T-helper 2 cell treated with Interferon-gamma antibody and Interleukin-4, amounts not matched to agents 100 ng/mL and 5 ng/mL, for 36 hours (primary cell): ENCODE data around the gene KCNK3. TPM values are rescaled to one million over a fixed set of nuclear protein-coding genes. Genes with fewer than 3 reads are reported as not detected.

ENCODE experiments used
- intact Hi-C: fragments of 100-400 bp; cut with micrococcal nuclease; formaldehyde crosslinking; loops from one replicate; pipeline ENCODE4 v1.15.1; 2023
- total RNA-seq: library from RNA; stranded (reverse); gene quantifications from 2 replicates; pipeline ENCODE4 v1.2.3, GENCODE V29; 2022

KCNK3 gene
- total RNA-seq, 1 donor from 2014 or later = not detected

DNA sequence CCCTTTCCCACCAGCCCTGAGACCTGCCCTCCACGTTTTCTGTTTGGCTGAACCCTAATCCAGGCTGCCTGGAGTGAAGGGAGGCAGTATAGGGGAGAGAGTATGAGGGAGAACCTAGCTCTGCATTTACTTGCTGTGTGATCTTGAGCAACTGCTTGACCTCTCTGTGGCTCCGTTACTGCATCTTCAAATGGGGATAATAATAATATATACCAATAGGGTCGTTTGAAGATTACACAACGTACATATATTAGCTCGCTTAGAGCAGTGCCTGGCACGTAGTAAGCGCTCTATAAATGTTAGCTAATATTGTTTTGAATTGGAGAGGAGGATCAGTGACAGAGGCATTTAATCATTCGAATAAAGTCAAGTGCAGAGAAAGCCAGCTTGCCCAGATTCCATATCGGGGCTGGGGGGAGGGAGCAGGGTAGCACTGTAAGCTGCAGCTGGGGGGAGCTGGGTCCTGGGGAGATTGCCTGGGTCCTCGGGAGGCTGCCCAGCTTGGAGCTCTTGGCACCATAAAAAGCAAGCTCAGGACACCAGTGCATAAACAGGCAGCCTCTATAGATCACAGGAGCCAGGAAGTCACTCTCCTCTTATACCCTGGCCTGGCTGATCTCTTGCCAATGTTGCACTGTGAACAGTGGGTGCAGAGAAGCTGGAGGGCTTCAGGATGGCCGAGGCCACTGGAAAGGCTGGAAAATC is 19.1 kb downstream of the KCNK3 start:
- intact Hi-C loops = no loop called here

DNA sequence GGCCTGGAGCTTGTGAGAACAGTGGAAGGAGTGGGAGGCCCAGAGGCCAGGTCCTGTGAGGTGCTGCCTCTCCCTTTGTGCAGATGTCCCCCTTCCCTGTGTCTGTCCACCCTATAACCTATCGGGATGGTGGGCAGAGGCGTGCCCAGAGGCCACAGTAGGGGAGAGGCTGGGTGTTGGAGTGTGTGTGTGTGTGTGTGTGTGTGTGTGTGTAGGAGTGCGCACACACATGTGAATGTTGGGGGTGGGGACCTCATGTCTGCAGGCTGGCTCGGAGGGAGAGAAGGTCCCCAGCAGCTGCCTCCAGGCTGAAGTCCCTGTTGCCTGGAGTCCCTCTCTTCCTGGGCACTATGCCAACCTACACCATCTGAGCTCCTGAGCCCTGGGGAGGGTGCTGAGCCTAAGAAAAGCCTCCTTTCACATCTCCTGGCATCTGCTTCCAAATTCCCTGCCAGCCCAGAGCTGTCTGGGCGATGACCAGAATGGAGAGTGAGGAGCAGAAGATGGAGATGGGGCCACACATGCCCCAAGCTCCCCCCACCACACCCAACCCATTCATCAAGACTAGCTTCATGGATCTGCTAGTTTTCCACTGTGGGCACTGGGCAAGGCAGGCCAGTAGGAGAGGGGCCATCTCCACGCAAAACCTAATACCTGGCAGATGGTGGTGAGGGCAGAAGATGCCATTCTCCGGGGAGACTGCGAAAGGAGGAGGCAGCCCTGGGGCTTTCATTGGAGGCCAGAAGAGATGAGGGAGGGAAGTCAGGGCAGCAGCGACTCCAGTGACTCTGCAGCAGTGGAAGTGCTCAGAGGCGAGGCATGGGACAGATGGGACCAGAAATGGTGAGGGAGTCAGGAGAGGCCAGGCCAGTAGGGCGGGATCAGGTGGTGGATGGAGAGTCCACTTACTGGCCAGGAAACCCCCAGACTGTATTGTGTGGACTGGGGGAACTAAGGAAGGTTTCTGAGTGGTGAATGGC is 20.3 kb downstream of the KCNK3 start:
- intact Hi-C loops = no loop called here

DNA sequence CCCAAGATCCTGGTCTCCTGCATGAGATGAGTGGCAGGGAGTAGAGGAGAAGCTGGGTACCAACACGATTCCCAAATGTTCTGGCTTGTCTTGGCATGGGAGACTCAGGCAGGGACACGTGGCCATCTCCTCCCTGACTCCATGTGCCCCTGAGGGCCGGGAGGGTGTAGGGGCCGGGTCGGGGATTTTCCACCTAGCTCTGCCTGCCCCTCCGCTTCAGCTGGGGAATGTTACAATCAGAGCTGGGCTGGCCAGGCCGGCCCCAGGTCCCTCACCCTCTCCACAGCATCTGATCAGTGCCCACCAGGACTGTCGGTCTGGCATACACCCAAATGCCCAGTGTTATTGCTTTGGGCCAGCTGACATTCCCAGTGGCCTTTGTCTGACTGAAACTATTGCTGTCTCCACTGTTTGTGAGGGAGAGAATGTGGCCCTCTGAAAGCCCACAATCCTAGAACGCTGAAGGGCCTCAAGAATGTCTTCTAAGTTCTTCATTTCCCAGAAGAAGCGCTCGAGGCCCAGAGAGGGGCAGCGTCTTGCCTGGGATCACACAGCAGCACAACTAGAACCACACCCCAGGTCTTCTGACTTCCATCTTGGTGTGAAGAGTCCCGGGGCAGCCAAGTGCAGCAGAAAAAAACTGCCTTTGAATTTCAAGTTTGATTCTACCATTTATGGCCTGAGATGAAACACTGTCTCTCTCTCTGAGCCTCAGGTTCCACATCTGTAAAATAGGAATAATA is 23.2 kb downstream of the KCNK3 start:
- intact Hi-C loops = no loop called here

DNA sequence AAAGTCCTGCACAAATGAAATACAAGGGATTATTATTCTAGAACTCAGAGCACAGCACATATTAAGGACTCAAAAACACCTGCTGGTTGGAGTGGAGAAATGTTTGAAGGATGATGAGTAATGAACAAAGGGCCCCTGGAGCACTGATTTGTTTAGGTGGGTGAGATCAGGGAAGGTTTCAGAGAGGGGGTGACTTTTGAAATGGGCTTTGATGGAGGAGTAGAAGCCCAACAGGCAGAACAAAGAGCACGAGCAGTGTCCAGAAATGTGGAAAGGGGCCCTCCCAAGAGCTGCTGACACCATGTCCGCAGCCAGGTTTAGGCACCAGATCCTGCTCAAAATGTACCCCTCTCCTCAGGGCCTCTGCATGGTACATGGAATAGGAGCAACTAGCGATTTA is 23.8 kb downstream of the KCNK3 start:
- intact Hi-C loops = no loop called here

DNA sequence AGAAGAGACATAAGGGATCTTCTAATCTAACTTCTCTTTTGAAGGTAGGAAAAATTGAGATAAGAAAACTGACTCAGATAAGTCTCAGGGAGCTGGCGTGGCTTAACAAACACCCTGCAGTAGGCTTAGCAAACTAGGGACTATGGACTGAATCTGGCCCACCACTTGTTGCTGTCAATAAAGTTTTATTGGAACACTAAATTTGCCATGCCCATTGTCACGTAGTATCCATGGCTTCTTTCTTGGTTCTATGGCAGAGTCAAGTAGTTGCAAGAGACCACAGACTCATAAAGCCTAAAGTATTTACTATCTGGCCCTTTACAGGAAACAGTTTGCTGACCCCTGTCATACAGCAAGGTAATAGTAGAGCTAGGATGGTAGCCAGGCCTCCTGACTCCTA is 24.2 kb downstream of the KCNK3 start:
- intact Hi-C loops = no loop called here

DNA sequence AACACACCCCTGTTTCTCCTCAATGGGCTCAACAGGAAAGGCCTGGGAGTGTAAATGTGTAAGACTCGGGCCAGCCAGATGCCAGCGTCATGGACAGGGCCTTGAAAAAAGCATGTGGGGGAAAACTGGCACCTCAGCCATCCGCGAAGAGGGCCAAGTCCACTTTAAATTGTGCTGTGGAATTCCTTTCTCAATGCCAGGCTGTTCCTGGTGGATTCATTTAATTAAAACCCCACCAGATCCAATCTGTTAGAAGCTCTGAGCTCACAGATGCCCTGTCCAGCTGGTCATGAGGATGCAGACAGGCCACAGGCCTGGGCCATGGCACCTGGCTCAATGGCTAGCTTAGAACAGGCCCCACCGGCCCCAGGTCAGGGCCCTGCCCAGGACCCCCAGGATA is 24.8 kb downstream of the KCNK3 start:
- intact Hi-C loops = no loop called here

DNA sequence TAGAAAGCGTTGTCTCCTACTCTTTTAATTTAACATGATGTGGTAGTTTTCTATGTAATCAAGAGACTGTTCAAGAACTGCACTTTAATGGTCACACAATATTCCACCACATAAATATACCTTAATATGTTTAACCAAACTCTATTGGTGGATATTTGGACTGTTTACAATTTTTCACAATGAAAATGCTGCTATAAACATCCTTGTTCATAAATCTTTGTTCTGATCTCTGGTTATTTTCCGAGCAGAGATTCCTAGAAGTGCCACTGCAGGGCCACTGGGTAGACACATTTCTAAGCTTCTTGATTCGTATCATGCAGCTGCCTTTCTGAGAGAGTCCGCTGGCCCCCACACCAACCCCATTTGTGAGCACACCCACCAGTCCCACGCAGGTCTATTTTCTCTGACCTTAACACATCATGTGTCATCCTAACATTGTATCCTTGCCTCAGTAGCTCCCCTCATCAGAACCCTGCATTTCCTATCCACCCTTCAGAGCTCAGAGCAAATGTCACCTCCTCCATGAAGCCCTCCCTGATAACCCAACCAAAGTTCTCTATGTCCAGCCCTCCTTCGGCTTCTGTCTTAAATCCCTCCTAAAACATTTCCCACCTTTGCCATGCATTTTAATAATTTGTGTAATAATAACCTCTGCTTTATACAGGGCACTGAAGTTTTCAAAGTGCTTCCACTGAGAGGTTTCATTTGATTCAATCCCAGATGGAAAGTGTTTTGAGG is 26.6 kb downstream of the KCNK3 start:
- intact Hi-C loops = no loop called here

DNA sequence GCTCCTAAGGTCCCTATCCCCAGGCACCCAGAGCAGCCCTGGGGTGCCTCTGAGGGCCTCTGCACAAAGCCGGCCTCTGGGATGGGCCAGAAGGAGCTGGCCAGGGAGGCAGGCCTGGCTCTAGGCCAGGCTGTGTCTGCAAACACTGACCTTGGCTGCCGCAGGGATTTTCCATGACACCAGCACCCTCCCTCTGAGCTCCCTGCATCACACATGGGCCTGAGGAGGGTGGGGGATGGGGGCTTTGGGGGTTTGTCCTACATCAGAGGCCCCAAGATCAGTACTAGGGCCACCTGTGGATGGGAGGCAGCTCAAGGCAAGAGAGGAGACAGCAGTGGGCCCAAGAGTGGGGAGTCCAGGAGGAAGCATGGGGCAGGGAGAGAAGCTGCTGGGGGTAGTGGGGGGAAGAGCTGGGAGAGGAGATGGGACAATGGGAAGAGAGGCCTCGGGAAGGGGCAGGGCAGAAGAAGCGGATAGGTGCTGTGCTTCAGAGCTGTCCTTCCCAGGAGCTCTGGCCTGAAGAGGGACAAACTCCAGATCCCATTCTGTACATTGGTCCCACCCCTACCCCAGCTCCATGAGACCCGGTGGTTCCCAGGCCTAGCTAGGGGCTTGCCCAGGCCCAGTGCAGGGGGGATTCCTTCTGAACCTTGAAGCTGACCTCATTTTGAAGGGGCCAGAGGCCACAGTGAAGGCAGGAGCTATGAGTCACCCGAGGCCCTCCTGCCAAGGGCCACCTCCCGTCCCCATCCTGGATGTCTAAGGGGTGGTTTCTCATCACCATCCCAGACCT is 28.0 kb downstream of the KCNK3 start:
- intact Hi-C loops = no loop called here

DNA sequence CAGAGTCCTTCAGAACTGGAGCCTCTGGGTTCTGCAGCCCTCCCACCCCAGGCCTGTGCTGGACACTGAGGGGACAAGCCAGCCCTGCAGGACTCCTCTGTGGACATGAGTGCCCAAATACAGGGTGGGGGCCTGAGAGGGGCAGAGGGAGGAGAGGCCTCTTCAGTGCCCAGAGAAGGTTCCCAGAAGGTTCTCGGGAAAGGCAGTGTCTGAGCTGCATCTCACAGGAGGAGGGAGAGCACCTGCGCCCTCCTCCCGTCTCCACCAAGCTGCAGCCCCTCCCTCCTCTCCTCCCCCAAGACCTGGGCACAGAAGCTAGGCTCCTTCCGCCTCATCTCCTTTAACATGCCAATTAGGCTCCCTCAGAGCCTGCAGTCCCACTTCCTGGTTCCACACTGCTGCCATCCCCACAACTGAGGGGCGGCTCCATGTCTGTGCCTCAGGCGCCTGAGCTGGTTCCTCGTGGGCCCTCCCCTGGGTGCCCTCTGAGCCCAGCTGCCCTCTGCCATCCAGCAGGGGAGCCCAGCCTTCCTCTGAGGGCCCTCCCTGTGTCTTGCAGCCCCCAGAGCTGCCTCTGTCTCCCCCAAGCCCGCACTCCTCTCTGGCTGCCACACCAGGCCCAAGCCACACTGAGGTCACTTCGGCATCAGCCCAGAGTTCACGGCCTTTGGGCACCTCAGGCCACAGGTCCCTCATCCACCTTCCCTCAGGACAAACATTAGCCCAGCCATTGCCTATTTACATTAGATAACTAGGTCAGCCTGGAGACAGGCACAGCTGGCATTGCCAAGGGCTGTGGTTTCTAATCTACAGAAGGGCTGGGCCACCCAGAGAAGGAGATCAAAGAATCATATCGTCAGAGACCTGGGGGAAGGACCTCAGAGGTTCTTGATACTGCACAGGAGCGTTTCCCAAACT is 28.9 kb downstream of the KCNK3 start:
- intact Hi-C loops = no loop called here

DNA sequence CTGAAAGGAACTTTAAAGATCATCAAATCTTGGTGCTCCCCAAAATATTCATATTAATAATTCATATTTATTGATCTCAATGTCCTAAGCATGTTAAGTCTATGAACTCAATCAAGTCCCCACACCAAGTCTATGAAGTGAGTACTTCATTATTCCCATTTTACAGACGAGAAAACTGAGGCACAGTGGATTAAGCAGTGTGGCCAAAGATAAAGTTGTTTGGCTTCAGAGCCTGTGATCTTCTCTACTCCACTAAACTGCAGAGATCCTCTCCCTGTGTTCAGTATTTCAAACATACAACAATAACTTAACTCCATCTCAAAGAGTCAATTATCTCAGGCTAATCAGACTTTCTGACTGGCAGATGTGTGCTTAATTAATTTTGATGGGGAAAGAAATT is 29.8 kb downstream of the KCNK3 start:
- intact Hi-C loops = no loop called here

DNA sequence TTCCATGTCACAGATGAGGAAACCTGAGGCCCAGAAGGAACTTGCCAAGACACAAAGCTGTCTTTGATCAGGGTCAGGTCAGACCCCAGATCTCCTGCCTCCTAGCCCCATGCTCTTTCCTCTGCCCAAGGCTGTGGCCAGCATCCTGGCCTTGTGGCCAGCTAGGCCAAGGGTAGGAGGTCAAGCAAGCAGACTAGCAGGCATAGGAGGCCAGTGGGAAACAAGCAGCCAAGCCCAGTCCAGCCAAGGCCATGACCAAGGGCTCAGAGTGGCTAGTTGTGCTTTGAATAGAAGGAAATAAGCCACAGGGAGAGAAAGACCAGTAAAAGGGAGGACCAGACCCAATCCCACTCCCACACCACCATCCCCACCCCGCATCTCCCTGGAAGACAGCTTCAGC is 30.4 kb downstream of the KCNK3 start:
- intact Hi-C loops = no loop called here

DNA sequence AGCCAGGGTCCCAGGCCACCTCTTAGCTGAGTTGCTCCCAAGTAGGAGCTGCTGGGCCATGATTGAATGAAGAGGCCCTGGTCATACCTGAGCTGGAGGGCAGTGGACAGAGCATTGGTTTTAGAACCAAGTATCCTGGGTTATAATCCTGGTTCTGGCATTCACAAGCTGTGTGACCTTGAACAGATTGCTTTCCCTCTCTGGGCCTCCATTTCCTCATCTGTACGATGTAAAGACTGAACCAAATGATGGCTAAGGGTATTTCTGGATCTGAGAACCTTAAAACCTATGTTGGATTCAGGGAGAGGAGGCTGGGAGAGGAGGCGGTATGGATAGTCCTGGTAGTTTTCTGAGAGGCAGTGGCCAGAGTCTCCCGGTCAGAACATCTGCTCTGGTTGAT is 31.0 kb downstream of the KCNK3 start:
- intact Hi-C loops = no loop called here

DNA sequence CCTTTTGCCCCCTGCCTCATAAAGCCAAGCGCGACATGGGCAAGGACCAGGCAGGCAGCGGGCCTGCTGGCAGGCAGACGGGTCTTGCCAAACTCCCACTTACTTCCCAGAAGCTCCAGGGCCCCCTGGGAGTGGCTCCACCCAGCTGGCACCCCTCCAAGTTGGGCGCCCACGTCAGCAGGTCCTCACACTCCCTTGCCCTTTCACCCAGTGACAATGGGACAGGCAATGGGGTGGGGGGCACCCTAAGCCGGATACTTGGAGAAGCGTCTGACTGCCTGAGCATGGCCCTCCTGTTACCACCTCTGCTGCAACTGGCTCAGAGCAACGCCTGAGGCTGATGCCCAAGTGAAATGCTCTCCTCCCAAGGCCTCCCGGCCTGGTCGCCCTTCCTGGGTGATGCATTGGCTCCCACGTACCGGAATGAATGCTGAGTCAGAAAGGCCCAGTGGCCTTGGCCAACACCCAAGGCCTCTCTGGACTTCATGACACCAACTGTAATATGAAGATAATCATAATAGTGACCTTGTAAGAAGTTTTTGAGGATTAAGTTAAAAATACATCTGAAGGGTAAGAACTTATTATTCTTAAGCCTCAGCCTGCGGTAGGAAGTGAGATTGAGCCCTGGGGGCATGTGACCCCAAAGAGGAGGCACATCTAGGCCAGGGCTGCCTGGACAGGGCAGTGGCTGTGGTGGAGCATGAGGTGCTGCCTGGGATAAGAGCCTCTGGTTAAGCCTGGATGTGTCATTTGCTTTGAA is 31.6 kb downstream of the KCNK3 start:
- intact Hi-C loops = no loop called here

DNA sequence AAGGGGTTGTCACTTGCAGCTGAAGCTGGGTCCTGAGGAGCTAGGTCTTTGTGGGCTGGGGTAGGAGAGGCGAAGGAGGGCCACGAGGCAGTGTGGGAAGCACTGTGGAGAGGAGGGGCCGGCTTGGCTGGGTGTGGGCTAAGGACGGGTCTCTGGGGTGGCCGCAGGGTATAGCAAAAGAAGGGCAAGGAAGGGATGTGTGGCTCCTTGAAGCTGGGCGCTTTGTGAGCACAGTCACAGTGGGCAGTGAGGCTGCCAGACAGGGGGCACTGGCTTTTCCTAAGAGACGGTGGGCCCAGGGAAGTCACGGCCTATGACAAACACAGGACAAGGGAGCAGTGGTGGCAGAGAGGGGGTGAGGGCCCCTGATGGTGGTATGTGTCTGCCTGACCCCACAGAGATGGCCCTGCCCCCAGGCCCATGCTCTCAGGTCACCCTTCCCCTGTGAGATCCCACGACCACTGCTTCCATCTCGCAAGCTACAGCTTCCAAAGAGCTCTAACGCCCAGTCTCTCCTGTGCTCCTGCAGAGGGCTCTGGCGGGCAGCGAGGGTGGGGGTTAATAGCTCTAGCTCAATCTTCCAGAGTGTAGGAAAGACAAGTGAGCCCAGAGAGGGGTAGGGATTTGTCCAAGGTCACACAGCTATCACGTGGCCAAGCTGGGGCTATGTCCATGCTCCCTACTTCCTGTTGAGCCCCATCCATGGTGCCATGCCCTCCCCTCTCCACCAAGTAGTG is 32.4 kb downstream of the KCNK3 start:
- intact Hi-C loops = no loop called here

DNA sequence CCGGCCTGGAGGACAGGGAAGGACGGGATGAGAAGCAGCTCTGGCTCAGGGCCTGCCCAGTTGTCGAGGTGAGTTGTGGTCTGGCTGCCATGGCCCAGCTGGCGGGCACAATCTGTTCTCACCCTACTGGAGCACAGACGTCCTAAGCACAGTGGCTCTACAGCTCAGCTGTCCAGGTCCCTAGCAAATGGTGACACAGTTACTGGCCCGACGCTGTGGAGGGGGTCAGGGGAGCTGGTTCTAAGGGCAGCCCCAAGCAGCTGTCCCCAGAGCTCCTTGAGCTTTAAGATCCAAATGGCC is 32.9 kb downstream of the KCNK3 start:
- intact Hi-C loops = no loop called here

DNA sequence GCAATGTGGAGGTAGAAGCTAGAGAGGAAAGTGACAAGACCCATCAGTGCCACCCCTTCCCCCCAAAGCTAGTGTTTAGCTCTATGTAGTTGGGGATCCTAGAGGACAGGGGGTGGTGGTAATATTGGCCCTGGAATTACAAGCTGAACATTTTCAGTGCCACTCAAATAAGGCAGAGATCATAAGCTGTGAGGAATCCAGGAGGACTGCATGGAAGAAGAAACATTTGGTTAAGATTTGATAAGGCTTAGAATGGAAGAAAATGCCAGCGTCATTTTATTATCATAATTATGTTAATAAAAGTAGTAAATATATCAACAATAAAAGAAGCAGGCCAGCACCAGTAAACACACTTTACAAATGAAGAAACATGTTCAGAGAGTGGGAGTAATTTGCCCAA is 33.7 kb downstream of the KCNK3 start:
- intact Hi-C loops = no loop called here

DNA sequence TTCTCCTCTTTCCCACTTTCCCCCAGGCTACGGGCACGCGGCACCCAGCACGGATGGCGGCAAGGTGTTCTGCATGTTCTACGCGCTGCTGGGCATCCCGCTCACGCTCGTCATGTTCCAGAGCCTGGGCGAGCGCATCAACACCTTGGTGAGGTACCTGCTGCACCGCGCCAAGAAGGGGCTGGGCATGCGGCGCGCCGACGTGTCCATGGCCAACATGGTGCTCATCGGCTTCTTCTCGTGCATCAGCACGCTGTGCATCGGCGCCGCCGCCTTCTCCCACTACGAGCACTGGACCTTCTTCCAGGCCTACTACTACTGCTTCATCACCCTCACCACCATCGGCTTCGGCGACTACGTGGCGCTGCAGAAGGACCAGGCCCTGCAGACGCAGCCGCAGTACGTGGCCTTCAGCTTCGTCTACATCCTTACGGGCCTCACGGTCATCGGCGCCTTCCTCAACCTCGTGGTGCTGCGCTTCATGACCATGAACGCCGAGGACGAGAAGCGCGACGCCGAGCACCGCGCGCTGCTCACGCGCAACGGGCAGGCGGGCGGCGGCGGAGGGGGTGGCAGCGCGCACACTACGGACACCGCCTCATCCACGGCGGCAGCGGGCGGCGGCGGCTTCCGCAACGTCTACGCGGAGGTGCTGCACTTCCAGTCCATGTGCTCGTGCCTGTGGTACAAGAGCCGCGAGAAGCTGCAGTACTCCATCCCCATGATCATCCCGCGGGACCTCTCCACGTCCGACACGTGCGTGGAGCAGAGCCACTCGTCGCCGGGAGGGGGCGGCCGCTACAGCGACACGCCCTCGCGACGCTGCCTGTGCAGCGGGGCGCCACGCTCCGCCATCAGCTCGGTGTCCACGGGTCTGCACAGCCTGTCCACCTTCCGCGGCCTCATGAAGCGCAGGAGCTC is 35.4 kb downstream of the KCNK3 start:
- intact Hi-C loops = no loop called here
